ENCODE measurements around the gene LBP.
"Not testable (repeated sequence)": the region's sequence is repeated elsewhere in the genome, so short reads cannot be mapped to it uniquely, and the experiment has no call there.

LBP gene, protein sequence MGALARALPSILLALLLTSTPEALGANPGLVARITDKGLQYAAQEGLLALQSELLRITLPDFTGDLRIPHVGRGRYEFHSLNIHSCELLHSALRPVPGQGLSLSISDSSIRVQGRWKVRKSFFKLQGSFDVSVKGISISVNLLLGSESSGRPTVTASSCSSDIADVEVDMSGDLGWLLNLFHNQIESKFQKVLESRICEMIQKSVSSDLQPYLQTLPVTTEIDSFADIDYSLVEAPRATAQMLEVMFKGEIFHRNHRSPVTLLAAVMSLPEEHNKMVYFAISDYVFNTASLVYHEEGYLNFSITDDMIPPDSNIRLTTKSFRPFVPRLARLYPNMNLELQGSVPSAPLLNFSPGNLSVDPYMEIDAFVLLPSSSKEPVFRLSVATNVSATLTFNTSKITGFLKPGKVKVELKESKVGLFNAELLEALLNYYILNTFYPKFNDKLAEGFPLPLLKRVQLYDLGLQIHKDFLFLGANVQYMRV

DNA sequence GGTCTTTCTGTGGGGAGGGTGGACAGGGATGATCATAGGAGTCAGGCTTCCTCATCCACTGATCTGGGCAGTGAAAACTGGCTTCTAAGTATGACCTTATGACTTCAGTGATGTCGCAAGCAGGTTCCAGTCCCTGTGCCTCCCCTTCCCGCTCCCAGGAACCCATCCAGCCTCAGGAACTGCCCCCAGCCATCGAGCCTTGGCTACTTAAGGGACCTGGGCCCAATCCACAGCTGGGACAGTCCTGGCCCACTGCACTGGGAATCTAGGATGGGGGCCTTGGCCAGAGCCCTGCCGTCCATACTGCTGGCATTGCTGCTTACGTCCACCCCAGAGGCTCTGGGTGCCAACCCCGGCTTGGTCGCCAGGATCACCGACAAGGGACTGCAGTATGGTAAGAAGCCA is at the start of gene LBP:
Gene LBP, plus strand, starts transcription at position 236 of the 405 bp plus-strand sequence. Its CDS starts 35 bp downstream, at position 271.
- DNase-seq, result no peak

DNA sequence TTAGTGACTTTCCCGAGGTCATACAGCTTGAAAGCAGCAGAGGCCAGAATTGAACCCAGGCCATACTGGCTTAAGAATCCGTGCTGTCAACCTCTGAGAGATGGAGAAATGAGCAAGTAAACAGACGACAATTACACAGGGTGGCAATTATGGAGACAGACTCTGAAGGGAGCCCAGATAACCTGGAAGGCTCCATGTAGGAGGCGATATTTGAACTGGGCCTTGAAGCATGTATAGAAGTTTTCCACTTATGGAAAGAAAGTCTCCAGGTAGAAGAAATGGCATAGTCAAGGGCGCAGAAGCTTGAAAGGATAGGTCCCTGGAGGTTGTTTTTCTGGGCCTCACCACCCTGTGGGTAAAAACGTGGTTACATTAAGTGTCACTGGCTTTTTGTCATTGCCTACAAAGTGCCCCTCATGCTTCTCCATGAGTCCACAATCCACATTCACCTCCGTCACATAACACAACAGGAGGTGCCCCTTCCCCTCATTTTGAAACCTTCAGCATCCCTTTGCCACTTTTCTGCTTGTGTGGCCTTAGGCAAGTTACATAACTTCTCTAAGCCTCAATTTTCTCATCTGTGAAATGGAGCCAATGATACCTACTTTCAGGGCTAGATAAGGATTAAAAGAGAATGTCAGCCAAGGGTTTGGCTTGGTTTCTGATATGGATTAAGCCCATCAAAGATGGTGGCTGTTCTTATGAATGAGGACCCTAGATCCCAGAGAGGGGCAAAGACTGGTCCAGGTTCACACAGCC is 48.2 kb upstream of the LBP start:
- DNase-seq, result no peak

DNA sequence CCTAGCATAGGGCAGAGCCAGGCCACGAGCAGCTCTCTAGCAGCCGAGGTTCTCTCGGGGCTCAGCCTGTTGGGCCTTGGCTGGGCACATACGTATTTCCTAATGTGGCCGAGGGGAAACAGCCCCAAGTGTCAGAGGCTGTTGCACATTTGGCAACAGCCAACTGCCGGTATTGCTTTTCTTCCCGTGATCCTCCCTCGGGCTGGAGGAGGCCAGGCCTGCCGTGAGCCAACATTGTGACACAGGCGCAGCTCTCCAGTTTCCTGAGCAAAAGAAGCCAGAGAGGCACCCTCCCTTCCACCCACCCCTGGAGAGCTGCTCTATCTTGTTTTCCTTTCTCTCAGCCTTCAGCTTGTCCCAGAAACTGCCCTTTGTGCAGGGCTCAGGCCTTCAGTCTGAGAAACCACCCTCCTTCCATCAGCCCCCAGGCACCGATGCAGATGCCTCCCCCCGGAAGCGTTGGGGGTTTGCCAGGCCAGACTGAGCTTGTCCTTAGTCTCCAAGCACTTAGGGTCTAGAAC is 47.5 kb upstream of the LBP start:
- no peak for DNase-seq

DNA sequence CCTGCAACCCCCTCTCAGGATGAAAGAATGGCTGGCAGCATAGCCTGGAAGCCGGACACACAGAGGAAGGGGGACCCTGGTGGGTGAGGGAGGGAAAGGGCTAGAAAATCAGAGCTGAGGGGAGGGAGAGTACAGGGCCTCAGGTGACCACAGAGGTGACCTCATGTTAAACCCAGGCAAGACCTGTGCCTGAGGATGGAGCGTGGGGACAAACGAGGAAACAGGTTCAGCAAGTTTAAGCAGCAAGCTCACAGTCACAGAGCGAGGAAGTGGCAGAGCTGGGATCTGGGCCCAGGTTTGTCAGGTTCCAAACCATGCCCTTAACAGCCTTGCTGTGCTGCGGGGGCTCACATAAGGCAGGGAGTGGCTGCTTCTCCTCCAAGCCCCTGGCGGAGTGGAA is 46.3 kb upstream of the LBP start:
- no peak for DNase-seq

DNA sequence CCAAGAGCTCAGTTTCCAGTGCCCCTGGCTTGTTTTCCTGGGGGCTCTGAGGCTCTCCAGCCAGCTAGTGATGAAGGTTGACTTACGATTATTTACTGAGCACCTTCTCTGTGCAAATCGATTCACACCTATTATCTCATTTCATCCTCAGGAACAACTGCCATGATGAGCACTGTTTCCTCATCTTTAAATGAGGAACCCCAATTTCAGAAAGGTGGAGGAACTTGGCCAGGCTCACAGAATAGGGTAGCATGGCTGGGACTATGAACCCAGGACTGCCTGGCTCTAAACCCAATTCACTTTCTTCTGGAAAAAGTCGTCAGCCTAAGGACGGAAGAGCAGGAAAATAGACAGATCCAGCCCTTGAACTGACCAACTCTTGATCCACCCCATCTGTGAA is 45.8 kb upstream of the LBP start:
- no peak for DNase-seq

DNA sequence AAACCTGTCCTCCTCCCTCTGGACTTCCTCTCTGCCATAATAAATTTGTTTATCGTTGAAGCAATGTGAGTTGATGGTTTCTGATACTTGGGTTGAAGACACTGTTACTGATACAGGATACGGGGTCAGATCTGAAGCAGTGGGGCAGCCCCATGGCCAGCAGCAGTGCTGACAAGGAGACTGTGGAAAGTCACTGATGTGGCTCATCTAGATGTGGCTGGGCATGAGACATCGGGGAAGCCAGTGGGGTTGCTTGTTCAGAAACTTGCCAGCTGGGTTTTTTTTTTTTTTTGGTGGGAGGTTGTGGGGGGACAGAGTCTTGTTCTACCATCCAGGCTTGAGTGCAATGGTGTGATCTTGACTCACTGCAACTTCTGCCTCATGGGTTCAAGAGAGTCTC is 45.0 kb upstream of the LBP start:
- DNase-seq, result no peak

DNA sequence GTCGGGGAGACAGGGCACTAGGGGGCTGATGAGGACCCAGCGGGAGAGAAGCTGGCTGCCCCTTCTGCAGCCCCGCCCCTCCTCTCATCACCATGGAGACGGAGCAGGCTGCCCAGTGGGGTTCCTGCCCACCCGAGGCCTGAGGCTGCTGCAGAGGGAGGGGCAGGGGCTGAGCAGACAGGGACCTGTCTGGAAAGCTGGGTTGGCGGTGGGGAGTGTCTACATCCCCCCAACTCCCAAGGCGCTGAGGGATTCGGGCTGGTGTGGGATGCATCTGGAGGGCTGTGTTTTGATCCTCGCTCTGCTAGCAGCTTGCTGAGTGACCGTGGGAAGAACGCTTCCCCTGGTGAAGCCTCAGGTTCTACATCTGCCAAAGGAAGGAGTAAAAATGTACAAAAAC is 43.5 kb upstream of the LBP start:
- DNase-seq, result no peak

DNA sequence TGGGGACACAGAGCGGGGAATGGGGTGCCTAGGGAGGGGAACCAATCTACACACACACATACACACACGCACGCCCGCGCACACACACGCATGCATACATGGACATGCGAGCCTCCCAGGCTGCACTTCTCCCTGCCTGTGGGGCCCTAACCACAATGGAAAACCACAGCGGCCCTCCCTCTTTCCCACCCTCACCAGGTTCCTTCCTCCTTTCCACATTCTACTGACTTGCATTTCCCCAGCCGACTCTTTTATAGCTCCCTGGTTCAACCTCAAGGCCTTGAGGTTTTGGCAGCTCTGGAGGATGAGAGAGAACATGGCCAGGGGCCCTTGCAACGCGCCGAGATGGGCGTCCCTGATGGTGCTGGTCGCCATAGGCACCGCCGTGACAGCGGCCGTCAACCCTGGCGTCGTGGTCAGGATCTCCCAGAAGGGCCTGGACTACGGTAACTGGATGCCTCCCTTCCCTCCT is 42.3 kb upstream of the LBP start, which contains the start of gene BPI:
Gene BPI, plus strand, starts transcription at position 249 of the 472 bp plus-strand sequence. Its CDS starts 68 bp downstream, at position 317.
- DNase-seq, result no peak

DNA sequence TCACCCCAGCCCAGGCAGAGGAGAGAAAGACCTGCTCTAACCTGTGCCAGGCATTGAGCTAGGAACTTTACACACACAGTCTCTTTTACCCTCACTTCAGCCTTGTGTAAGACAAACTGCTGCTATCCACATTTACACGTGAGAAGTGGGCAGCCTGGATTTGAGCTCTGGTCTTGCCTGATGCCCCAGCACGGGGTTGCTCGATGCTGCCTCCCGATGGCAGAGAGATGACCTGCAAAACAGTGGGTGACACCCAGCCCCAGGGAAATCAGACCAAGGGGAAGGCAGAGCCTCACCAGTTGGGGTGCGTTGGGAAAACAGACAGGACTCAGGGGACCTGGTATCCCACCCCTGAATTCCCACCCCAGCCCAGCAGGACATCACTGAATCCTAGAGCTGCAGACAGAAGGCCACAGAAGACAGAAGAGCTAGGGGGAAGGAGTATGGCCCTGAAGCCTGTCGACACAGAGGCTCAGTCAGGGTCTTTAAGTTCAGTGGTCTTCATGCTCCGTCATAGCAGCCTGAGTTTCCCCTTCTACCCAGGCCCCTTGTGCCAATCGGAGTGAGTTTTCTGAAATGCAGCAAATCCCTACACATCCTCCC is 41.3 kb upstream of the LBP start:
- DNase-seq, result no peak

DNA sequence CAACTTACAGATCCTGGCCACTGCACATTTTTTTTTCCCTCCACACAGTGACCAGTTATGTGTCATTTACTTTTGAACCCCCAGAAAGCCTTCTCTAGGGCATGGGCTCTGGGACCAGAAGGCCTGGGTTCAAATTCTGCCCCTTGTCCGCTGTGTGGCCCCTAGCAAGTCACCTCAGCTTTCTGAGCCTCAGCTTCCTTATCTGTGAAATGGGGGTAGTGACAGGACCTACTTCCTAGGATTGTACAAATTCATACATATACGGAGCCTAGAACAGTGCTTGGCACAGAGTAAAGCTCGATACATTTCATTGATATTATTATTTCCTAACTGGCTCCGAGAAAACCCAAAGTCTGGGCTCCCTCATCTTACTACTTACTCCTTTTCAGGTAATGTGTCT is 40.7 kb upstream of the LBP start:
- DNase-seq, result no peak

DNA sequence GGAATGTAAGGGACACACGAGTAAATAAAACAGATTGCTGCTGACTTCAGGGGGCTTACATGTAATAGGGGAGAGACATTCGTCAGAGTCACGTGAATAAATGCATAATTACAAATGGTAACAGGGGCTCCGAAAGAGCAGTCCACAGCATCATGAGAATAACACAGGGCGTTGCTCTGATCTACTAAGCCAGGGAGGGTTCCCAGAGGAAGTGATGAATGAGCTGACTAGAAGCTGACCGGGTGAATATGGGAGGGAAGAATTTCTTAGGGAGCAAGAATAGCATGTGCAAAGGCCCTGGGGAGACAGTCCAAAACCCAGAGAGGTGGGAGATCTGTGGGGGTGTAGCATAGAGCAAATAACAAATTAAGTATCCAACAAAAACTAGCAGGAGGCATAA is 39.9 kb upstream of the LBP start:
- no peak for DNase-seq

DNA sequence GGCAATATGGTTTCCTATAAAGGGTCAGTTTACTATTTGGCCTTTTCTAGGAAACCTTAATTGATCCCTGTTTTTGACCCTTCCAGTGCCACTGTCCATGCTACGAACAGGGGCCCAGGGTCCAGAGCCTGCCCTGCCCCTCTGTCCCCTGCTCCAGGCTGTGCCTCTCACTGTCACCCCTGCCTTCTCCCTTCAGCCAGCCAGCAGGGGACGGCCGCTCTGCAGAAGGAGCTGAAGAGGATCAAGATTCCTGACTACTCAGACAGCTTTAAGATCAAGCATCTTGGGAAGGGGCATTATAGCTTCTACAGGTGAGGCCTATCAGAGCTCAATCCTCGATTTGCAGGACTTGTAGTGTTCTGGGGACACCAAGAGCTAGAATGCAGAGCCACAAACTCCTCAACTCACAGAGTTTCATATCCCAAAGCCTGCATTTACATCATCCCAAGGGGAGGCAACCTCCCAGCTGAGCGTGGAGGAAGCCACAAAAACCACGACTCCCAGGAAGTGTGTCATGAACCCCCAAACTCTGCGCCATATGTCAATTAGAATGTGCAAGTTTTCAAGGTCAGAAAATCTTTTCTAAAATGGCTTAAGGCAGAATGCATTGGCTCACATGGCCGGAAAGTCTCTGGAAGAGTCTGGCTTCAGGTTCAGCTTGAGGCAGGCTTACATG is 38.8 kb upstream of the LBP start:
- DNase-seq, result no peak

DNA sequence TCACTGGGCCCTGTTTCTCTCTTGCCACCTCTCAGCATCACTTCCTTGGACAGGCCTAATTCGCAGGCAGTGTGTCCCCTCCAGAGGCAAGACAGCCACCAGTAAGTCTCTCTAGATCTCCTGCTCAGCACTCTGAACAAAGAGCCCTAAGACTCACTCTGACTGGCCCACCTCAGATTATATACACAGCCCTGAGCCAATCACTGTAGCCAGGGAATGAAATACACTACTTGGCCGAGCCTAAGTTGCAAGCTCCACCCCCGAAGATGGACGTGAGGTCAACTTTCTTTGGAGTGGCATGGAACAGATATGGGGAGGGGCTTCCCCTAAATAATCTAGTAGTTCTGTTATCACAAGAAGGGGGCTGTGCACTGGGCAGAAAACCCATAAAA is 38.2 kb upstream of the LBP start:
- no peak for DNase-seq

DNA sequence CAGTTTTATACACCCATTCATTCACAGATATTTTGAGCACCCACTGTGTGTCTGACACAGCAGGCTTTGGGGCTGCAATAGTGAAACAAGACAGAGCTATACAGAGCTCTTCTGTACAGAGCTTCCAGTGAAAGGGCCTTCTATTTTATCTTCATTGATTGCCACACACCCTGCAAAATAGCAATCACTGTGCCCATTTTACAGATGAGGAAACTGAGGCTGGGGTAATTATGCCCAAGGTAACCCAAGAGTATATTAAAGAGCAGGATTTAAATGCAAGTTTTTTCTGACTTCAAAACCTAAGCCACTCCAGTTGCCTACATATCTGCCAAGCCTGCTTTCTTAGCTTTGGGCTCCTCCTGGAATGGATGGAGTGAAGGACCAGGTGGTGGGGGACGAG is 37.8 kb upstream of the LBP start:
- no peak for DNase-seq

DNA sequence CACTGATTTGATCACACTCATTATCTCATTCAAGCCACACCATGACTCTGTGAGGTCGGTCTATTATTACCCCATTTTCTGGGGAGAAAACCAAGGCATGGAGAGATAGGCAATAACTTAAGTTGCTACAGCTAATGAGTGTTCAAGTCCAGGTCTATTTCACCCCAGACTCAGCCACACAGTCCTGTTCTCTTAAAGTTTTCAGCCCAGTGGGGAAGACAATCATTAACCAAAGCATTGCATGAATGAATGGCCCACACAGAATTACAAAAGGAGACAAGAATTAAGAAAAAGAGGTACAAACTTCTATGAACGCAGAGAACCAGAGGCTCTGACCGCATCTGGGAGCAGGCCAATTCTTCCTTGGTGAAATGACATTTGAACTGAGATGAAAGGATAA is 35.2 kb upstream of the LBP start:
- no peak for DNase-seq

DNA sequence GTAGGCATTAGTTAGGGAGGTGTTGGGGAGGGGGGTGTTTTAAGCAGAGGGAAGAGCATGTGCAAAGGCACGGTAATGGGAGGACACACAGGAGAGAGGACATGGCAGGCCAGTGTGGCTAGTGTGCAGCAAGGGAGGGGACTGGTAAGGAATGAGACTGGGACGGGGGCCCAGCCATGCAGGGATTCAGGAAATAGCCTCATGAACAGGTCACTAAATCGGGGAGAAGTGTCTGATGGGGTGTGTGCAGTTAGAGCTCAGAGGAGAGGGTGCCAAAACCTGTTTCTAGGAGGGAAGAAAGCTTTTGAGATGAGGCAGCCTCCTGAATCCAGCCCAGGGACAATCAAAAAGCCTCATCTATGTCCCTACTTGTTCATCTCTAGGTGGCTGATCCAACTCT is 34.8 kb upstream of the LBP start:
- DNase-seq, result no peak

DNA sequence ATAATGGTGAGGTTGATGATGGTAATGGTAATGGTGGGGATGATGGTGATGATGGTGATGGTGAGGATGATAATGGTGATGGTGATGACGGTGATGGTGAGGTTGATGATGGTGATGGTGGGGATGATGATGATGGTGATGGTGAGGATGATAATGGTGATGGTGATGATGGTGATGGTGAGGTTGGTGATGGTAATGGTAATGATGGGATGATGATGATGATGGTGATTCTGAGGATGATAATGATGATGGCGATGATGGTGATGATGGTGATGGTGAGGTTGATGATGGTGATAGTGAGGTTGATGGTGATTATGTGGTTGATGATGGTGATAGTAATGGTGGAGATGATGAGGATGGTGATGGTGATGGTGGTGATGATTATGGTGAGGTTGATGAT is 32.6 kb upstream of the LBP start:
- DNase-seq, result no peak

DNA sequence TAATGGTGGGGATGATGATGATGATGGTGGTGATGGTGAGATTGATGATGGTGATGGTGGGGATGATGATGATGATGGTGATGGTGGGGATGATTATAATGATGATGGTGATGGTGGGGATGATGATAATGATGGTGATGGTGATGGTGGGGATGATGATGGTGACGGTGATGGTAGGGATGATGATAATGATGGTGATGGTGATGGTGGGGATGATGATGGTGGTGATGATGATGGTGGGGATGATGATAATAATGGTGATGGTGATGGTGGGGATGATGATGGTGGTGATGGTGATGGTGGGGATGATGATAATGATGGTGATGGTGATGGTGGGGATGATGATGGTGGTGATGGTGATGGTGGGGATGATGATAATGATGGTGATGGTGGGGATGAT is 31.9 kb upstream of the LBP start:
- DNase-seq, result not testable (repeated sequence)

DNA sequence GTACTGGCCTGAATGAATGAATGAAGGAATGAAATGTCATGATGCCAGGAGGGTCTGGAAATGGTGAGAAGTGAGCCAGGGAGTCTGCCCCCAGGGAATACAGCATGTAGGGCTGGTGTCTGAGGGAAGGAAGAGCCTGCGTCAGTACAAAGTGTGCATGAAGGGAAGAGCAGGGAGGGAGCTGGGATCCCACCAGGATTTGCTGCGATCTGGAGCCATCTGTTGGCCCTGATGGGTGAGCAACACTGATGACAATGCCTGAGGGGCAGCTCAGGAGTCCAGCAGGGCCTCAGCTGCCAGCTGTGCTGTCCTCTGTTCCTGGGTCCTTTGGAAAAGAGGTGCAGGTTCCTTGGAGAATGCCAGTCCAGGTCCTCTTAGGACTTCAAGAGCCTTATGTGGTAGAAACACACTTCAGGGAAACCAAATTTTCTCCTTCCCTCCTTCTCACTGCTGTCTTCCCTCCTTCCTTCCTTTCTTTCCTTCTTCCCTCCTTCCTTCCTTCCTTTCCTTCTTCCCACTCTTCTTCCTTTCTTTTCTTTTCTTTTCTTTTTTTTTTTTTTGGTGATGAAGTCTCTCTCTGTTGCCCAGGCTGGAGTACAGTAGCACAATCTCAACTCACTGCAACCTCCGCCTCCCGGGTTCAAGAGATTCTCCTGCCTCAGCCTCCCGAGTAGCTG is 30.9 kb upstream of the LBP start:
- DNase-seq, result no peak

DNA sequence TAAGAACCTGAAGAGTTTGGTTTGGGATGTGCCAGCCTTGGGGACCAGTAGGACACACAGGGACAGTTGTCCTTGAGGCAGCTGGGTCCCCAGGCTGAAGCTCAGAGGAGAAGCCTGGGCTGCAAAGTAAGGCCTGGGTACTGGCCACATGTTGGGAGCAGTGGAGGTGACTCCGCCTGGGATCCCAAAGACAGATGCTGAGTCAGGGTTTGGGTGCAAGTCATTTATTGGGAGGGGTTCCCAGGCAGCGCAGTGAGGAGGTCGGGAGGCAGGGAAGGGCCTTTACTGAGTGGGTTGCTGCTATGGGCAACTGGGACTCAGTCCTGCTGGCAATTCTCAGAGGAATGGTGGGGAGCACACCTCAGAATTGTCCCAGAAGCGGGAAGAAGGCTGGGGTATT is 29.9 kb upstream of the LBP start:
- no peak for DNase-seq

DNA sequence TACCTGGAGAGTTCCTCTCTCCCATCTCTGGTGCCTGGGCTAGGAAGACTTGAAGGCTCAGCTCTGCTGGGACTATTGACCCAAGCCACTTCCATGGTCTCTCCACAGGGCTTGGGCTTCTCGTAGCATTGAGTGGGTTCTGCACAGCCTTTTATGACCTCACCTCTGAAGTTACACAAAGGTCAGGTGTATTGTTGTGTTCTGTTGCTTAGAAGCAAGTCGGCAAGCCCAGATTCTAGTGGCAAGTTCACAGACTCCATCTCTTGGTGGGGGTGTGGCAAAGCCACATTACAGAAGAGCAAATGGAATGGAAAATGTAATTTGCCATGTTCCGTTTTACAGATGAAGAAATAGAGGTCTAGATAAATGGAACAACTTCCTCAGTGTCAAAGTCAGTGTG is 28.9 kb upstream of the LBP start:
- no peak for DNase-seq

DNA sequence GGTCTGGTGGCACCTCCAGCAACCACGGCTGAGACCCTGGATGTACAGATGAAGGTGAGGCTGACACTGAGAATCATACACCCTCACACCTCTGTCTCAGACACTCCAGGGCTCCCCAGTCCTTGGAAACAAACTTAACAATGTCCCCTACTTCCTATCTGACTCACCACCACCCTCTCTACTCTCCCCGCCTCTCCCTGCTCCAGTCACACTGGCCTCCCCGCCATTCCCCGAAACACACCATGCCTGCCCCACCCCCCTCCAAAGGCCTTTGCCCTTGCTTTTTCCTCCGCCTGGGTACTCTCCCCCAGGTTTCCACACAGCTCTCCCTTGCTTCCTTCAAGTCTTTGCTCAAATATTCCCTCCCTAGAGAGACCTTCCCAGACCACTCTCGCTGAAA is 26.1 kb upstream of the LBP start:
- DNase-seq, result no peak
